Measurements from ENCODE around the gene SPON1.

The SPON1 gene

DNA sequence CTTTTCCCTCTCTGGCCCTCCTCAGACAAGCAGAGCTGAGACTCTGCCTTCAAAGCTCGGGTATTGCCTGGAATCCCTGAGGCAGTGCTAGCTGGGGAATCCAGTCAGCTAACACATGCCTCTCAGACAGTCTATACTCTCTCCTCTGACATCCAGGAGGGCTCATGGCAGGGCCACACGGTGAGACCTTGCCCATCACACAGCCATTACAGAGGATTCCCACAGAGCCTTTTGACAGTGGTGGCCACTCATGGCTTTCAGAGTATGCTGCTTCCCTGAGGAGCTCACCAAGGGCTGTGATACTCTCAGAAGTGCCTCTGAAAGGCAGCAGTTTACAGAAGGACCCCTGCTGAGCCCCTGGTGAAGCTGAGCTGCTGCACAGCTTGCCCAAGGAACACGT, 231.1 kb downstream of the SPON1 start:
- TF ChIP-seq, protein P1, sequence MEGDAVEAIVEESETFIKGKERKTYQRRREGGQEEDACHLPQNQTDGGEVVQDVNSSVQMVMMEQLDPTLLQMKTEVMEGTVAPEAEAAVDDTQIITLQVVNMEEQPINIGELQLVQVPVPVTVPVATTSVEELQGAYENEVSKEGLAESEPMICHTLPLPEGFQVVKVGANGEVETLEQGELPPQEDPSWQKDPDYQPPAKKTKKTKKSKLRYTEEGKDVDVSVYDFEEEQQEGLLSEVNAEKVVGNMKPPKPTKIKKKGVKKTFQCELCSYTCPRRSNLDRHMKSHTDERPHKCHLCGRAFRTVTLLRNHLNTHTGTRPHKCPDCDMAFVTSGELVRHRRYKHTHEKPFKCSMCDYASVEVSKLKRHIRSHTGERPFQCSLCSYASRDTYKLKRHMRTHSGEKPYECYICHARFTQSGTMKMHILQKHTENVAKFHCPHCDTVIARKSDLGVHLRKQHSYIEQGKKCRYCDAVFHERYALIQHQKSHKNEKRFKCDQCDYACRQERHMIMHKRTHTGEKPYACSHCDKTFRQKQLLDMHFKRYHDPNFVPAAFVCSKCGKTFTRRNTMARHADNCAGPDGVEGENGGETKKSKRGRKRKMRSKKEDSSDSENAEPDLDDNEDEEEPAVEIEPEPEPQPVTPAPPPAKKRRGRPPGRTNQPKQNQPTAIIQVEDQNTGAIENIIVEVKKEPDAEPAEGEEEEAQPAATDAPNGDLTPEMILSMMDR (conservative IDR thresholded peaks at IDR 0.05; ENCODE audit: low read depth, low read length) = no peak
- H3K4me3 ChIP-seq (ENCODE audit: low read depth, low read length) = no peak overlapping the region
- DNase-seq (ENCODE audit: low read depth) = no peak

GRCh38 chr11:14202251-14203196, 240.0 kb downstream of the SPON1 start:
- TF ChIP-seq, protein P1 (conservative IDR thresholded peaks at IDR 0.05; ENCODE audit: low read depth, low read length) = no peak
- no peak for DNase-seq (ENCODE audit: low read depth)
- no peak overlapping the region for H3K4me3 ChIP-seq (ENCODE audit: low read depth, low read length)

- TF ChIP-seq, protein P1 (conservative IDR thresholded peaks at IDR 0.05; ENCODE audit: low read depth, low read length) = no peak
- DNase-seq (ENCODE audit: low read depth) = no peak
- no peak overlapping the region for H3K4me3 ChIP-seq (ENCODE audit: low read depth, low read length)
Observed at GRCh38 chr11:14203321-14203720, 240.8 kb downstream of the SPON1 start.

DNA sequence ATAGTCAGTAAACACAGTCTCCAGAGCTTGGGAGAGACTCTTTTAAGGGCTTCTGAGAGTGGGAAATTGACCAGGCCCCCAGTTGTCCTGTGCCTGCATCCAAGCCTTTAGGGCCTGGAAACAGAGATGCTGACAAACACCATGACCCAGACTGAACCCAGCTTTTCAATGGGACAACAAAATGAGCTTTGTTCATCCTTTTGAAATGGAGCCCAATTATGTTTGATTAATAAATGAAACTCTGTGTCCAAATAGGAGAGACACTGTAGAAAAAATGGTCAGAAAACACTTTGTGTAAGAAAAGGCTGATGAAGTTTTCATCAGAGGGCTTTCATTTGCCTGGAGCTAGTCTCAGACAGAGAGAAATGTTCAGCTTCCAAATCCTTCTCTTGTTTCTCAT, 250.5 kb downstream of the SPON1 start:
- no peak for DNase-seq (ENCODE audit: low read depth)
- H3K4me3 ChIP-seq (ENCODE audit: low read depth, low read length) = no peak overlapping the region
- TF ChIP-seq, protein P1 (conservative IDR thresholded peaks at IDR 0.05; ENCODE audit: low read depth, low read length) = no peak

DNA sequence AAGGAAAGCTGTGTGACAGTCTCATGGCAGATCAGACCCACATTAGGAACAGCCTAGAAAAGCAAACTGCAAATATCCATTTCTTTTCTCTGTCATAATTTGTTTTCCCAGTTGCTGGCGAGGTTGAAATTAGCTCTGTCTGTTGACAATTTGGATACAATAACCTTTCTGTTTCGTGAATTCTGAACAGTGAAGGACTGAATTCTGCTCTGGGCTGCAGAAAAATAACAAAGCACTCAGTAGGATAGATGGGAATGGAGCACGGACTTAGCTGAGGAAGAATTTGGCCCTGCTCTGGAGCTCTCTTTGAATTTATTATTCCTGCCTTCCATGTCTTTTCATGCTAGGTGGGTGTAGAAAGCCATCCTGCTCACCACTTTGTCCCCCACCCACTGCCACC, 256.2 kb downstream of the SPON1 start:
- DNase-seq (ENCODE audit: low read depth) = no peak
- TF ChIP-seq, protein P1 (conservative IDR thresholded peaks at IDR 0.05; ENCODE audit: low read depth, low read length) = no peak
- H3K4me3 ChIP-seq (ENCODE audit: low read depth, low read length) = no peak overlapping the region

DNA sequence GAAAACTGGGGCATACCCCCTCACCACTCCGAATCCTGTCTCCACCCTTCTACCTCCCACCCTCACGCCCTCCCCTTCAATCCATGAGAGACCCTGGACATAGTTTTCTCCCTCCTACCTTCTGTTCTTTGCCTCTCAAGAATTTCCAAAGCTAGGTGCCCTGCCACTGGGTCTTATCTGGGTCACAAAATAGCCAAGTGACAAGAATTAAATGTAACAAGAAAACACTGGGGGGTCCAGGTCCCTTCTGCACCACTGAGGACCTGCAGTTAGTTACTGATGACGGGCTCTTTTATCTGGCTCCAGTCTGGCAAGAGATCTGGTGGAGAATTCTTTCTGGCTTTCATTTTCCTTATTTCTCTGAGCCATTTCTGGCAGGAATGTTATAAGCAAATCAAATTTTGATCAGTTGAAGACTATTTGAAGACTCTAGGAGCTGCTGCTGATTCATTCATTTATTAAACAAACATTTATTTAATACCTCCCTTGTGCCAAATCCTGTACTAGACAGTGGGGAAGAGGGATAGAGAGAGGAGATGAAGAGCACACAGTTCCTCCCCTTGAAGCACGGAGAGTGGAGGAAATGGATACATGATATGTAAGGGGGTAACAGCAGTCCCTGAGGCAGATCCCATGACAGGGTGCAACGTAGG, 261.2 kb downstream of the SPON1 start:
- TF ChIP-seq, protein P1 (conservative IDR thresholded peaks at IDR 0.05; ENCODE audit: low read depth, low read length) = no peak
- DNase-seq (ENCODE audit: low read depth) = no peak
- H3K4me3 ChIP-seq (ENCODE audit: low read depth, low read length) = no peak overlapping the region

Measured in choroid plexus epithelial cell (primary cell).